Mesodermal cell (in vitro differentiated cells): ENCODE results near the gene AQR.
"Not testable (repeated sequence)": the region's sequence is repeated elsewhere in the genome, so short reads cannot be mapped to it uniquely, and the experiment has no call there.

Source experiments
- H3K27ac ChIP-seq: 2 replicates; pipeline ENCODE4 v1.7.0; 2013; ENCODE audit warnings: mild to moderate bottlenecking, low read depth, low read length, moderate library complexity; ENCODE audit not compliant: severe bottlenecking
- H3K36me3 ChIP-seq: 2 replicates; pipeline ENCODE4 v1.7.1; 2013; ENCODE audit warnings: mild to moderate bottlenecking, low read length, moderate library complexity; ENCODE audit not compliant: control insufficient read depth, insufficient read depth
- H3K4me1 ChIP-seq: one replicate; pipeline ENCODE4 v1.7.1; 2013; ENCODE audit warnings: mild to moderate bottlenecking, low read length; ENCODE audit not compliant: insufficient read depth, control insufficient read depth, poor library complexity, severe bottlenecking
- H3K4me3 ChIP-seq: 2 replicates; pipeline ENCODE4 v1.7.0; 2013; ENCODE audit warnings: low read length, control low read depth, mild to moderate bottlenecking; ENCODE audit not compliant: insufficient read depth, poor library complexity, severe bottlenecking; ENCODE audit errors: extremely low read depth
- H3K9me3 ChIP-seq: 2 replicates; pipeline ENCODE4 v1.7.1; 2013; ENCODE audit warnings: mild to moderate bottlenecking, low read length, moderate library complexity; ENCODE audit not compliant: control insufficient read depth
- WGBS, 2 experiments: methylation state at CpG; one replicate each; pipeline ENCODE4 v1.1.5; 2013; ENCODE audit warnings: missing lambda C conversion rate in 2 of 2; ENCODE audit not compliant: insufficient coverage in 2 of 2; 5-methylcytosine and 5-hydroxymethylcytosine counted together

AQR gene

DNA sequence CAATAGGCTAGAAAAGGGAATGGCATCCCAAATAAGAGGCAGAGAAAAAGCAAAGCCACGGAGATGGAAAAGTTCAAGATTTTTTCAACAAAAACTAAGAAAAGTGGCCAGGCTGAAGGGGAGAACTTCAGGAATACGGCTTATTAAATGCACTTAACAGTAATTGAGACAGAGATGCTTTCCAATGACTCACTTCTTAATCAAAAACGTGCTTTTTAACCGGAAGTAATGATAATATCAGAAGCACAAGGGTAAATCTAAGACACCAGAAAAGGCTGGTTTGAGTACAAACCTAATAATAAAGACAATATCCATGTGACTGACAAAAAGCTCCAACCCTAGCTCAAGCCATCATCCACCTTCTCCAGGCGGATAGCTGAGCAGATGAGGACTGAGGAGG is 149.4 kb downstream of the AQR start:
- 83 to 92% methylated on average over 2 of the region's 5 CpGs for WGBS, 2 experiments
- no peak overlapping the region for H3K27ac ChIP-seq
- no peaks in the 10 kb centered on the region for H3K36me3 ChIP-seq
- no peak overlapping the region for H3K4me3 ChIP-seq
- no peaks in the 10 kb centered on the region for H3K4me1 ChIP-seq
- H3K9me3 ChIP-seq = no peaks in the 10 kb centered on the region

GRCh38 chr15:34818526-34818925 is 151.0 kb downstream of the AQR start:
- 100% methylated on average over 1 of the region's 1 CpG; no CpG with 5 or more reads in 1 of the 2 experiments for WGBS, 2 experiments
- Histone ChIP-seq H3K9me3 (no peaks in the 10 kb centered on the region), H3K27ac (no peak overlapping the region), H3K4me1 (peaks cover 10% of the 10 kb centered on the region), H3K4me3 (no peak overlapping the region), H3K36me3 (no peaks in the 10 kb centered on the region)

DNA sequence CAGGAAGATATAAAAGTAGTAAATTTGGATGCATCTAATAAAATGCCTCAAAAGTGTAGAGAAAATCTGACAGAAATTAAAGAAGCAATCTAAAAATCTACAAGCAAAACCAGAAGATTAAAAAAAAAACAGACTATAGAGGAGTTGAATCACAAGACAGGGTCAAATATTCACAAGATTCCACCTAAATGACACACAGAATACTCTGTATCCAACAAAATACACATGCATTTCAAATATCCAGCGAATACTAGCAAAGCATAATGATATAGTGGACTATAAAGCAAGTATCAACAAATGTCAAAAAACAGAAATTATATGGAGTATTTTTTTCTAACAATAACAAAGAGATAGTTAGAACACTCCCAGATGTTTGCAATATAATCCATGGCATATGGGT is 153.7 kb downstream of the AQR start:
- Histone ChIP-seq H3K27ac (no peak overlapping the region), H3K36me3 (no peaks in the 10 kb centered on the region), H3K9me3 (no peaks in the 10 kb centered on the region), H3K4me1 (peaks cover 35% of the 10 kb centered on the region), H3K4me3 (no peak overlapping the region)
- no CpG with 5 or more reads among the region's 1 CpG for WGBS, 2 experiments

GRCh38 chr15:34813446-34814190 is 155.9 kb downstream of the AQR start:
- no peaks in the 10 kb centered on the region for H3K36me3 ChIP-seq
- H3K27ac ChIP-seq = peak overlapping the region; percentile 95
- H3K4me1 ChIP-seq = peaks cover 55% of the 10 kb centered on the region
- H3K9me3 ChIP-seq = peaks cover 3% of the 10 kb centered on the region
- no peak overlapping the region for H3K4me3 ChIP-seq
- WGBS, 2 experiments = 62 to 72% methylated on average over 2 to 3 of the region's 3 CpGs

DNA sequence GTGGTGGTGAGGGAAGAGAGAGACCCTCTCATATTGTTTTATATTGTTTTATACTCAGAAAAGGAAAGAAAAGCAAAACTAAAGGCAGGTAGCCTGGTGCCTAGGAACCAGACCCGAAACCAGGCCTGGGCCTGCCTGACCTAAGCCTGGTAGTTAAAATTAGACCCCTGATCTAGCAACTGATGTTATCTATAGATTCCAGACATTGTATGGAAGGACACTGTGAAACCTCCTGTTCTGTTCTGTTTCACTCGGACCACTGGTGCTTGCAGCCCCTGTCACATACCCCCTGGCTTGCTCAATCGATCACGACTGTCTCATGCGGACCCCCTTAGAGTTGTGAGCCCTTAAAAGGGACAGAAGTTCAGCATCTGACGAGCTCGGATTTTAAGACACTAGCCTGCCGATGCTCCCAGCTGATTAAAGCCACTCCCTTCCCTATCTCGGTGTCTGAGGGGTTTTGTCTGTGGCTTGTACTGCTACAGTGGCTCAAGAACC is 156.6 kb downstream of the AQR start:
- WGBS, 2 experiments = 56 to 70% methylated on average over 5 to 6 of the region's 9 CpGs
- H3K36me3 ChIP-seq = not testable (repeated sequence)
- H3K27ac ChIP-seq = peak overlapping the region; percentile 95

DNA sequence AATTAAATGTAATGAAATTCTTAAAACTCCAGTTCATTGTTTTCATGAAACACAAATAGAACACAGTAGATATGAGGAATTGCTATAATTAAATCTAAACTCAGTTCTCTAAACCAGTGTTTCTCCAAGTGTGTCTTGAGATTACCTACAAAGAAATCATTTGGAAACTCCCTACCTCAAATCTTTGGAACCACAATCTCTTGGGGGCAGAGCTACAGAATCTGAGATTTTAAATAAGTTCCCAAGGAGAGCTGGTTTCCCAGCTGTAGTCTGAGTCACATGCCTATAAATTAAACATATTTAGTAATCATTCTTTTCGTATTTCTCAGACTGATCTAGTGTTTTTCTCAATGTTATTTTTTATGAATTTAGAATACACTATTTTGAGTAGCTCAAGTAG is 157.2 kb downstream of the AQR start:
- Histone ChIP-seq H3K27ac (peak overlapping the region; percentile 95), H3K4me3 (no peak overlapping the region)
- no CpG with 5 or more reads among the region's 1 CpG for WGBS, 2 experiments

More for the DNA sequence above, 156.6 kb downstream of the AQR start:
- H3K4me3 ChIP-seq, H3K9me3 ChIP-seq: not testable (repeated sequence)
- H3K4me1 ChIP-seq = peaks cover 58% of the 10 kb centered on the region

GRCh38 chr15:34810443-34811129 is 159.0 kb downstream of the AQR start:
- peaks cover 9% of the 10 kb centered on the region for H3K9me3 ChIP-seq
- WGBS, 2 experiments = 75 to 76% methylated on average over 4 of the region's 5 CpGs
- H3K4me1 ChIP-seq = peaks cover 58% of the 10 kb centered on the region
- peak overlapping the region; percentile 95 for H3K27ac ChIP-seq
- H3K4me3 ChIP-seq = no peak overlapping the region
- no peaks in the 10 kb centered on the region for H3K36me3 ChIP-seq

More for the DNA sequence above, 157.2 kb downstream of the AQR start:
- H3K9me3 ChIP-seq = peaks cover 3% of the 10 kb centered on the region
- peaks cover 58% of the 10 kb centered on the region for H3K4me1 ChIP-seq
- H3K36me3 ChIP-seq = no peaks in the 10 kb centered on the region

- Histone ChIP-seq H3K4me1 (peaks cover 54% of the 10 kb centered on the region), H3K27ac (peak overlapping the region; percentile 95), H3K36me3 (no peaks in the 10 kb centered on the region), H3K9me3 (peaks cover 9% of the 10 kb centered on the region), H3K4me3 (no peak overlapping the region)
- WGBS, 2 experiments = 92% methylated on average over 2 to 3 of the region's 3 CpGs
These were observed 160.4 kb downstream of the AQR start for GRCh38 chr15:34809186-34809585.

DNA sequence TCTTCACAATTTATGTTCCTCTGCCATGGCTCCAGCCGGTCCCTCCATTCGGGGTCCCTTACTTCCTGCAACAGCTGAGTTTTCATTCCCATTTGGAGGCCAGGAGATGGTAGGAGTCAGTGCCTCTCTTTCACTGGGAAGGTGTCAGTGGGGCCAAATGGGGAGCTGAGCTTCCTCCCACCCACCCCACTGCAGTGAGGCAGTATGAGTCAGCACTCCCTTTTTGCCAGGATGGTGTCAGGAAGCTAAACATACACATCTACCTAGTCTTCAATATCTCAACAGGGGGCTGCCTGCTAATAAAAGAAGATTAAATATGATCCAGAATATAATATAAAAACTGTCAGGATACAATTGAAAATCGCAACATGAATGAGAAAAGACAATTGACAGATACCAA is 161.5 kb downstream of the AQR start:
- H3K4me3 ChIP-seq = no peak overlapping the region
- peaks cover 9% of the 10 kb centered on the region for H3K9me3 ChIP-seq
- no peak overlapping the region for H3K27ac ChIP-seq
- peaks cover 53% of the 10 kb centered on the region for H3K4me1 ChIP-seq
- no peaks in the 10 kb centered on the region for H3K36me3 ChIP-seq
- 80% methylated on average over 2 of the region's 3 CpGs; no CpG with 5 or more reads in 1 of the 2 experiments for WGBS, 2 experiments

DNA sequence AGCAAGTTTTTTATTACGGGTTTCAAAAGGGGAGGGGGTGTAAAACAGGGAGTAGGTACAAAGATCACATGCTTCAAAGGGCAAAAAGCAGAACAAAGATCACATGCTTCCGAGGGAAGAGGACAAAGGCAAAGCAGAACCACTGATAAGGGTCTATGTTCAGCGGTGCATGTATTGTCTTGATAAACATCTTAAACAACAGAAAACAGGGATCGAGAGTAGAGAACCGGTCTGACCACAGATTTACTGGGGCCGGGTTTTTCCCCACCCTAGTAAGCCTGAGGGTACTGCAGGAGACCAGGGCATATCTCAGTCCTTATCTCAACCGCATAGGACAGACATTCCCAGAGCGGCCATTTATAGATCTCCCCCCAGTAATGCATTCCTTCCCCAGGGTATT is 162.3 kb downstream of the AQR start:
- 99 to 100% methylated on average over 5 to 6 of the region's 8 CpGs for WGBS, 2 experiments
- not testable (repeated sequence) for H3K9me3 ChIP-seq, H3K27ac ChIP-seq, H3K36me3 ChIP-seq, H3K4me3 ChIP-seq
- H3K4me1 ChIP-seq = peaks cover 52% of the 10 kb centered on the region

DNA sequence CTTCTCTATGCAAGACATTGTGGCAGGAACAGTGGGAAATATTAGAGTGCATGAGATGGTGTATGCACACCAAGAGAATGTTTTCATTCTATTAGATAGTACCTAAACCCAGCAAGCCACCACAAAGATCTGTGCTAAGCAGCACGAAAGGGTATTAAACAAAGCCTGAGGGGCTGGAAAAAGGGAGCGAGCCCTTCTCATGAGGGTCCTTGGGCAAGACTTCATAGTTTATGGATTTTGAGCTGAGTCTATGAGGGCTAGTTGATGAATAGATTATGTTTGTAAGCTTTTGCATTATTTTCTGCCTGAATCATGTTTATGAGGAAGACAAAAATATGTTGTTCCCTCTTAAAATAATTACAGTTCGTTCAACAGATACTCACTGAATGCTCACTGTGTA is 164.8 kb downstream of the AQR start:
- WGBS, 2 experiments = 88 to 97% methylated on average over 1 to 2 of the region's 3 CpGs
- Histone ChIP-seq H3K4me3 (no peak overlapping the region), H3K27ac (no peak overlapping the region)

More for the DNA sequence above, 164.8 kb downstream of the AQR start:
- peaks cover 46% of the 10 kb centered on the region for H3K4me1 ChIP-seq
- H3K9me3 ChIP-seq = peaks cover 8% of the 10 kb centered on the region
- no peaks in the 10 kb centered on the region for H3K36me3 ChIP-seq
